Measurements from ENCODE around the gene ADAMTS2.

DNA sequence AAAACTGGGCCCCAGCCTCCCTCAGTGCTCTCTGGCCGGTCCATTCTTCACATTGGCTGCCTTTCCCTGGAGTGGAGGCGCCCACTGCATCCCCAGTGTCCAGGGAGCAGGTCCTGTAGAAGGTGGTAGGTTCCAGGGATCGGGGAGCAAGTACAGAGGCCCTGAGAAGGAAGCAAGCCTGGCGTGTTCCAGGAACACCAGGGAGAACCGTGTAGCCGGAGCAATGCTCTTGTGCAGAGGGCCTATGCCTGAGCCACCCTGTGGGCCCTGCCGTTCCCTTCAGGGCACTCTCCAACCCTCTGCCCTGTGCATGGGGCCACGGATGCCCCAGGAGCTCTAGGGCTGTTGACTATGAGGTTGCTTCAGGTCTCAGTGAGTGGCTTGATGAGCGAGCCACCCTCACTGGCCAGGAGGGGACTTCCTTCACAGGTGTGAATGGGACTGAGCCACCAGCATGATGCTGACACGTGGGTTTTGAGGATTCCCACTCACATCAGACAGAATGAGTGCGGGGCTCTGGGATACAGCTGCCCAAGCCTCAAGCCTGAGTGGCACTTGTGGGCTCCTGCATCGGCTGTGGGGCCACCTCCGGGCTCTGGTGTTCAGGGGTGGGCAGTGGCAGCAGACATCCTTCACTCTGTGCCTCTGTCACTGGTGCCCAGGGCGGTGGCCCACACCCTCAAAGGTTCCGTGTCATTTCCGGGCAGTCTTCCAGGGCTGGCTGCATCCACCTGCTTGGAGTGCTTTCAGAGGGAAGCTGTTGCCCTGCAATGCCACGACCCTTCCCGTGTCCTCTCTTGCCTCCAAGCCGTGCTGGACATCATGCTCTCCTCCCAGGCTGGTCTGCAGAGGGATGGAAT, 54.4 kb downstream of the ADAMTS2 start:
- TF ChIP-seq POLR2A (IDR thresholded peaks at IDR 0.05) (no peak), CTCF (IDR thresholded peaks at IDR 0.05 in 8 of 11, conservative IDR thresholded peaks at IDR 0.05 in 3 of 11) (no peak)
